ENCODE results near the gene NHEJ1. TPM values are rescaled to one million over a fixed set of nuclear protein-coding genes. Genes with fewer than 3 reads are reported as not detected.

The NHEJ1 gene
- total and polyA plus RNA-seq, 8 donors: 4.5 to 25.5 (median 11.8) TPM

Small RNA genes lying within 50 kb of the gene (small RNA-seq; reads per million reads assigned to genes)
- 0 to 5.1 (median 0.63) reads per million in 4 donors for gene MIR3131
- 0 reads per million in 4 donors for gene RN7SL764P

Other genes with a start within 250 kb of the NHEJ1 start
- under 1 TPM in 3 of 5 donors, not detected in 2; 0.37 to 0.58 (median 0.45) TPM for gene CDK5R2, start 201.1 kb downstream of the NHEJ1 start, total RNA-seq
- under 1 TPM; 0.20 to 0.56 (median 0.46) TPM for gene CDK5R2, start 201.1 kb downstream of the NHEJ1 start, polyA plus RNA-seq
- gene FEV, start 175.6 kb downstream of the NHEJ1 start, total RNA-seq: 1 to 10 TPM in 1 of 5 donors, not detected in 4; 1.3 TPM
- gene FEV, start 175.6 kb downstream of the NHEJ1 start, polyA plus RNA-seq: 1 to 10 TPM in 1 of 3 donors, under 1 TPM in 2; 0.28 to 6.4 (median 0.87) TPM
- gene CRYBA2, start 167.4 kb downstream of the NHEJ1 start, total RNA-seq: 1 to 10 TPM in 1 of 5 donors, not detected in 4; 2.8 TPM
- gene CRYBA2, start 167.4 kb downstream of the NHEJ1 start, polyA plus RNA-seq: 1 to 10 TPM; 1.2 to 7.5 (median 3.7) TPM
- gene CFAP65, start 119.3 kb downstream of the NHEJ1 start, total RNA-seq: 1 to 10 TPM in 1 of 5 donors, not detected in 4; 2.6 TPM
- under 1 TPM in 1 of 3 donors, not detected in 2; 0.10 TPM for gene CFAP65, start 119.3 kb downstream of the NHEJ1 start, polyA plus RNA-seq
- 10 to 100 TPM in 4 of 5 donors, under 1 TPM in 1; 0.58 to 59.1 (median 16.5) TPM for gene IHH, start 99.9 kb downstream of the NHEJ1 start, total RNA-seq
- gene IHH, start 99.9 kb downstream of the NHEJ1 start, polyA plus RNA-seq: 1 to 10 TPM; 6.4 to 9.0 (median 7.8) TPM
- gene SLC23A3, start 9.2 kb upstream of the NHEJ1 start, total RNA-seq: 1 to 10 TPM in 2 of 5 donors, under 1 TPM in 3; 0.45 to 4.1 (median 0.92) TPM
- gene SLC23A3, start 9.2 kb upstream of the NHEJ1 start, polyA plus RNA-seq: 1 to 10 TPM in 1 of 3 donors, under 1 TPM in 1, not detected in 1; 0.50 to 2.3 TPM
- gene CNPPD1, start 16.1 kb upstream of the NHEJ1 start, total RNA-seq: 10 to 100 TPM; 12.8 to 48.2 (median 36.2) TPM
- 10 to 100 TPM; 26.5 to 45.5 (median 34.2) TPM for gene CNPPD1, start 16.1 kb upstream of the NHEJ1 start, polyA plus RNA-seq
- 10 to 100 TPM; 31.9 to 97.3 (median 43.9) TPM for gene RETREG2, start 17.5 kb upstream of the NHEJ1 start, total RNA-seq
- gene RETREG2, start 17.5 kb upstream of the NHEJ1 start, polyA plus RNA-seq: 10 to 100 TPM; 23.9 to 52.5 (median 25.1) TPM
- gene ZFAND2B, start 46.0 kb upstream of the NHEJ1 start, total RNA-seq: 10 to 100 TPM; 21.3 to 79.7 (median 33.8) TPM
- 10 to 100 TPM; 45.0 to 81.3 (median 46.6) TPM for gene ZFAND2B, start 46.0 kb upstream of the NHEJ1 start, polyA plus RNA-seq
- gene ABCB6, start 58.1 kb upstream of the NHEJ1 start, total RNA-seq: 10 to 100 TPM in 4 of 5 donors, 1 to 10 TPM in 1; 8.2 to 41.5 (median 29.5) TPM
- 10 to 100 TPM in 2 of 3 donors, 1 to 10 TPM in 1; 8.4 to 47.8 (median 14.5) TPM for gene ABCB6, start 58.1 kb upstream of the NHEJ1 start, polyA plus RNA-seq
- gene ATG9A, start 68.8 kb upstream of the NHEJ1 start, total RNA-seq: 100 to 1,000 TPM in 1 of 5 donors, 10 to 100 TPM in 3, 1 to 10 TPM in 1; 1.4 to 100 (median 23.1) TPM
- 10 to 100 TPM in 1 of 3 donors, 1 to 10 TPM in 2; 6.3 to 13.5 (median 7.2) TPM for gene ATG9A, start 68.8 kb upstream of the NHEJ1 start, polyA plus RNA-seq
- 100 to 1,000 TPM in 3 of 5 donors, 10 to 100 TPM in 2; 33.9 to 263 (median 138) TPM for gene ANKZF1, start 69.0 kb upstream of the NHEJ1 start, total RNA-seq
- 10 to 100 TPM; 27.8 to 36.6 (median 33.4) TPM for gene ANKZF1, start 69.0 kb upstream of the NHEJ1 start, polyA plus RNA-seq
- gene GLB1L, start 84.6 kb upstream of the NHEJ1 start, total RNA-seq: 10 to 100 TPM in 1 of 5 donors, 1 to 10 TPM in 2, under 1 TPM in 1, not detected in 1; 0.58 to 31.4 (median 4.5) TPM
- 1 to 10 TPM; 2.6 to 4.9 (median 2.6) TPM for gene GLB1L, start 84.6 kb upstream of the NHEJ1 start, polyA plus RNA-seq
- 10 to 100 TPM in 4 of 5 donors, 1 to 10 TPM in 1; 1.2 to 55.6 (median 23.7) TPM for gene STK16, start 84.7 kb upstream of the NHEJ1 start, total RNA-seq
- 10 to 100 TPM; 38.8 to 55.9 (median 45.1) TPM for gene STK16, start 84.7 kb upstream of the NHEJ1 start, polyA plus RNA-seq
- not detected for gene TUBA4B, start 92.4 kb upstream of the NHEJ1 start, total RNA-seq
- gene TUBA4B, start 92.4 kb upstream of the NHEJ1 start, polyA plus RNA-seq: not detected
- 100 to 1,000 TPM in 1 of 5 donors, 10 to 100 TPM in 4; 18.7 to 141 (median 27.2) TPM for gene TUBA4A, start 93.1 kb upstream of the NHEJ1 start, total RNA-seq
- gene TUBA4A, start 93.1 kb upstream of the NHEJ1 start, polyA plus RNA-seq: 10 to 100 TPM; 28.9 to 68.8 (median 51.0) TPM
- gene DNAJB2, start 118.6 kb upstream of the NHEJ1 start, total RNA-seq: 10 to 100 TPM; 24.4 to 88.8 (median 47.8) TPM
- 10 to 100 TPM; 62.5 to 85.8 (median 77.5) TPM for gene DNAJB2, start 118.6 kb upstream of the NHEJ1 start, polyA plus RNA-seq
- gene PTPRN, start 148.6 kb upstream of the NHEJ1 start, total RNA-seq: 10 to 100 TPM in 1 of 5 donors, 1 to 10 TPM in 3, not detected in 1; 2.8 to 11.3 (median 7.4) TPM
- 1 to 10 TPM; 1.1 to 3.6 (median 1.5) TPM for gene PTPRN, start 148.6 kb upstream of the NHEJ1 start, polyA plus RNA-seq
- not detected for gene RESP18, start 171.9 kb upstream of the NHEJ1 start, total RNA-seq
- not detected for gene RESP18, start 171.9 kb upstream of the NHEJ1 start, polyA plus RNA-seq
- gene DNPEP, start 227.1 kb upstream of the NHEJ1 start, total RNA-seq: 100 to 1,000 TPM in 1 of 5 donors, 10 to 100 TPM in 4; 32.7 to 147 (median 46.4) TPM
- gene DNPEP, start 227.1 kb upstream of the NHEJ1 start, polyA plus RNA-seq: 100 to 1,000 TPM in 2 of 3 donors, 10 to 100 TPM in 1; 69.2 to 114 (median 105) TPM